Transverse colon (tissue), 4 donors: ENCODE data around the gene LOC128125822.

Source experiments
- EP300 ChIP-seq: sonication (generic); formaldehyde crosslinking; IDR thresholded peaks from one replicate; pipeline ENCODE4 v1.6.1; 2017; ENCODE audit warnings: antibody characterized with exemption, low read depth
- POLR2A ChIP-seq: fragments of 450-650 bp; IDR thresholded peaks from one replicate; pipeline ENCODE4 v1.6.1; 2016; ENCODE audit warnings: antibody characterized with exemption, mild to moderate bottlenecking, moderate library complexity
- POLR2AphosphoS5 ChIP-seq, 3 donors: sonication (generic); formaldehyde crosslinking; IDR thresholded peaks; one replicate each; pipeline ENCODE4 v1.6.1; 2016; ENCODE audit warnings: antibody characterized with exemption in 3 of 3
- TF ChIP-seq, protein P1 (sequence below), 5 experiments: fragments of 200-600 bp in 3 of 5; fragments of 450-650 bp in 2 of 5; sonication (generic) in 3 of 5; IDR thresholded peaks; 1 replicate in 2 of 5; 2 replicates in 3 of 5; pipeline ENCODE4 v1.5.1; 2016 to 2017; ENCODE audit warnings: antibody characterized with exemption in 5 of 5, inconsistent platforms in 3 of 5, mild to moderate bottlenecking in 2 of 5, moderate library complexity in 1 of 5

DNA sequence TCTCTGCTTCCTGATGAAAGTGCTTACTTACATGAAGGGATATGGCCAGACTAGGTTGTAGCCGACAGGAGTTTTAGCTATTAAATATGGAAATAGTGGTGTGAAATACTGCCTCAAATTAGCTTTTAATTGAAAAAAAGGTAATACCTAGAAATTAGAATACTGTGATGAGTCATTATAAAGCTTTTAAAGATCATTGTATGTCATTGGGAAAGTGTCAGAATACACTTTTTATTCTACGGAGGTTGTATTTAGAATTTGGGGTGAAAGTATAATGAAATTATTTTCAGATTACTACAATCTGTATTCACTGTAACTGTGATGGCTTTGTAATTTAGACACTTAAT is 2.2 kb downstream of the LOC128125822 start:
- TF ChIP-seq, protein P1, sequence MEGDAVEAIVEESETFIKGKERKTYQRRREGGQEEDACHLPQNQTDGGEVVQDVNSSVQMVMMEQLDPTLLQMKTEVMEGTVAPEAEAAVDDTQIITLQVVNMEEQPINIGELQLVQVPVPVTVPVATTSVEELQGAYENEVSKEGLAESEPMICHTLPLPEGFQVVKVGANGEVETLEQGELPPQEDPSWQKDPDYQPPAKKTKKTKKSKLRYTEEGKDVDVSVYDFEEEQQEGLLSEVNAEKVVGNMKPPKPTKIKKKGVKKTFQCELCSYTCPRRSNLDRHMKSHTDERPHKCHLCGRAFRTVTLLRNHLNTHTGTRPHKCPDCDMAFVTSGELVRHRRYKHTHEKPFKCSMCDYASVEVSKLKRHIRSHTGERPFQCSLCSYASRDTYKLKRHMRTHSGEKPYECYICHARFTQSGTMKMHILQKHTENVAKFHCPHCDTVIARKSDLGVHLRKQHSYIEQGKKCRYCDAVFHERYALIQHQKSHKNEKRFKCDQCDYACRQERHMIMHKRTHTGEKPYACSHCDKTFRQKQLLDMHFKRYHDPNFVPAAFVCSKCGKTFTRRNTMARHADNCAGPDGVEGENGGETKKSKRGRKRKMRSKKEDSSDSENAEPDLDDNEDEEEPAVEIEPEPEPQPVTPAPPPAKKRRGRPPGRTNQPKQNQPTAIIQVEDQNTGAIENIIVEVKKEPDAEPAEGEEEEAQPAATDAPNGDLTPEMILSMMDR (IDR thresholded peaks at IDR 0.05), result no peak
- TF ChIP-seq EP300, result no peak
- TF ChIP-seq POLR2AphosphoS5 (IDR thresholded peaks at IDR 0.05), result no peak
- TF ChIP-seq POLR2A, result no peak
